ENCODE results near the gene OR2G3.

The OR2G3 gene

DNA sequence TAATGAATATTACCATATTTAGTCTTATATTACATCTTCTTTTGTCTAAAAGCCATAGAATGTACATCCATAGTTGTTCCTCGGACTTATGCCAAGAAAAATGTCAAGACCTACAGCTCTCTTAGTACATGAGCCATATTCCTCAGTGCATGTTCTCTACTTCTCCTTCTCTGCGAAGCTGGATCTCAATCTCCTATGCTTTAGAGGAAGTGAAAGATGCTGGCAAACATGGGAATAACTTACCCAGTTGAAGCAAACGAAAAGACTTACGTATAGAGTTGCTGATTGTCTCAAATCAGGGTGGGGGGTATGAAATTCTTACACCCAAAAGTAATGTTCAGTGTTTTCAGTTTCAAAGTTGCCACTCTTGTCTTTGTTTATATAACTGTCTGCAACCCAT, 41.5 kb downstream of the OR2G3 start:
- H3K9me3 Mint-ChIP-seq, result no peaks in the 10 kb centered on the region
- ATAC-seq, result no peak

GRCh38 chr1:247647864-247648263, 42.5 kb downstream of the OR2G3 start:
- Mint-ChIP-seq H3K27me3 (peaks cover 12% of the 10 kb centered on the region), H3K36me3 (no peaks in the 10 kb centered on the region), H3K27ac (no peak overlapping the region), H3K4me3 (no peak overlapping the region), H3K4me1 (no peaks in the 10 kb centered on the region), H3K9me3 (no peaks in the 10 kb centered on the region)
- ATAC-seq, result no peak

More for the DNA sequence above, 41.5 kb downstream of the OR2G3 start:
- Mint-ChIP-seq H3K27ac (no peak overlapping the region), H3K36me3 (no peaks in the 10 kb centered on the region), H3K4me1 (no peaks in the 10 kb centered on the region), H3K27me3 (peaks cover 12% of the 10 kb centered on the region), H3K4me3 (no peak overlapping the region)

DNA sequence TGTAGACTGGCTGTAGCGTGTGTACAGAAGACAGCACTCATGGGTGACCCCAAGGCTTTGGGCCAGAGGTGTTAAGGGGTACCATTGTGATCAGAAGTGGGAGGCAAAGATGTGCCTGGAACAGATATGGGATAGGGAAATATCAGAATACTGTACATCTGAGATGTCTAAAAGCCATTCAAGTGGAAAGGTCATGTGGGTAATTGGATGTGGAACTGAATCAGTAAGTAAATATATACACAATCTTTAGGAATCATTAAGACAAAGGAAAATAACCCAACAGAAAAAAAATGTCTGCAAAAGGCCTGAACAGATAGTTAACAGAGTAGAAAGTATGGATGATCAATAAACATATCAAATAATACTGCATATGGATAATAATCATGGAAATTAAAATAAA, 47.7 kb downstream of the OR2G3 start:
- Mint-ChIP-seq H3K4me3 (no peak overlapping the region), H3K9me3 (no peaks in the 10 kb centered on the region), H3K27ac (no peak overlapping the region), H3K36me3 (no peaks in the 10 kb centered on the region), H3K27me3 (no peaks in the 10 kb centered on the region), H3K4me1 (no peaks in the 10 kb centered on the region)
- no peak for ATAC-seq
